ENCODE results near the gene DDX10. TPM values are rescaled to one million over a fixed set of nuclear protein-coding genes. Genes with fewer than 3 reads are reported as not detected.

Gene DDX10
- total and polyA plus RNA-seq, 2 experiments from 2014 or later = 32.4 to 37.8 TPM

GRCh38 chr11:108958368-108959104 lies 293.7 kb downstream of the DDX10 start:
- Histone ChIP-seq H3K79me2 (replicated peaks; ENCODE audit: insufficient read depth) (no peaks in the 10 kb centered on the region), H3K9me2 (ENCODE audit: insufficient read depth) (no peaks in the 10 kb centered on the region), H3F3A (replicated peaks; ENCODE audit: low read depth) (no peaks in the 10 kb centered on the region), H3K4me3 (no peak overlapping the region), H4K20me1 (replicated peaks; ENCODE audit: insufficient read depth) (no peaks in the 10 kb centered on the region), H2AFZ (no peak overlapping the region), H3K4me2 (no peak overlapping the region), H3K4me1 (ENCODE audit: insufficient read depth) (peaks cover 8% of the 10 kb centered on the region; the same call in 1 of the 2 replicates), H3K27me3 (ENCODE audit: insufficient read depth) (no peaks in the 10 kb centered on the region), H3K27ac (ENCODE audit: low read depth) (no peak overlapping the region), H3K36me3 (ENCODE audit: insufficient read depth) (no peaks in the 10 kb centered on the region)
- H3K36me3 Mint-ChIP-seq (ENCODE audit: low read depth) = no peaks in the 10 kb centered on the region
- H3K4me3 Mint-ChIP-seq = no peak overlapping the region
- 0 out of 2 replicates have a peak overlapping the region, but pooled peaks have one; percentile 26 for H3K27ac Mint-ChIP-seq
- DNase-seq (ENCODE audit: low spot score) = no peak
- no peak for TF ChIP-seq CREB1 (CRISPR knock-in tag; IDR thresholded peaks at IDR 0.05; ENCODE audit: low read depth)
- TF ChIP-seq, protein P1, sequence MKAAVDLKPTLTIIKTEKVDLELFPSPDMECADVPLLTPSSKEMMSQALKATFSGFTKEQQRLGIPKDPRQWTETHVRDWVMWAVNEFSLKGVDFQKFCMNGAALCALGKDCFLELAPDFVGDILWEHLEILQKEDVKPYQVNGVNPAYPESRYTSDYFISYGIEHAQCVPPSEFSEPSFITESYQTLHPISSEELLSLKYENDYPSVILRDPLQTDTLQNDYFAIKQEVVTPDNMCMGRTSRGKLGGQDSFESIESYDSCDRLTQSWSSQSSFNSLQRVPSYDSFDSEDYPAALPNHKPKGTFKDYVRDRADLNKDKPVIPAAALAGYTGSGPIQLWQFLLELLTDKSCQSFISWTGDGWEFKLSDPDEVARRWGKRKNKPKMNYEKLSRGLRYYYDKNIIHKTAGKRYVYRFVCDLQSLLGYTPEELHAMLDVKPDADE (IDR thresholded peaks at IDR 0.05) = no peak
- no peak for TF ChIP-seq JUNB (IDR thresholded peaks at IDR 0.05; ENCODE audit: unreplicated experiment)
- TF ChIP-seq ZNF331 (CRISPR knock-in tag; IDR thresholded peaks at IDR 0.05; ENCODE audit: low read depth) = no peak
- TF ChIP-seq POLR2AphosphoS5 (IDR thresholded peaks at IDR 0.05; ENCODE audit: low read depth) = no peak
- H3K4me1 Mint-ChIP-seq = peaks cover 29% of the 10 kb centered on the region
- H3K9me3 Mint-ChIP-seq = no peaks in the 10 kb centered on the region; the same call in 2 of the 3 replicates
- peaks cover 6% of the 10 kb centered on the region for H3K27me3 Mint-ChIP-seq (ENCODE audit: insufficient read depth, low read depth, poor library complexity)
- no peak for ATAC-seq

- ATAC-seq = no peak; the same call in 2 of the 3 replicates
Observed at GRCh38 chr11:108959105-108959761, 294.4 kb downstream of the DDX10 start.

More at GRCh38 chr11:108959105-108959761, 294.4 kb downstream of the DDX10 start:
- Mint-ChIP-seq H3K36me3 (ENCODE audit: low read depth) (no peaks in the 10 kb centered on the region), H3K27ac (0 out of 2 replicates have a peak overlapping the region, but pooled peaks have one; percentile 26), H3K27me3 (ENCODE audit: insufficient read depth, low read depth, poor library complexity) (peaks cover 6% of the 10 kb centered on the region), H3K9me3 (no peaks in the 10 kb centered on the region; the same call in 2 of the 3 replicates), H3K4me3 (no peak overlapping the region), H3K4me1 (peaks cover 29% of the 10 kb centered on the region)
- DNase-seq (ENCODE audit: low spot score) = no peak
- H3K27me3 ChIP-seq (ENCODE audit: insufficient read depth) = no peaks in the 10 kb centered on the region
- no peak overlapping the region for H3K4me2 ChIP-seq
- H3K4me3 ChIP-seq = no peak overlapping the region
- no peaks in the 10 kb centered on the region for H3K79me2 ChIP-seq (replicated peaks; ENCODE audit: insufficient read depth)
- H3K4me1 ChIP-seq (ENCODE audit: insufficient read depth) = peaks cover 8% of the 10 kb centered on the region; the same call in 1 of the 2 replicates
- no peaks in the 10 kb centered on the region for H3K9me2 ChIP-seq (ENCODE audit: insufficient read depth)
- no peak overlapping the region for H3K27ac ChIP-seq (ENCODE audit: low read depth)
- H3K36me3 ChIP-seq (ENCODE audit: insufficient read depth) = no peaks in the 10 kb centered on the region
- peak overlapping the region; percentile 88; the same call in 1 of the 2 replicates for H2AFZ ChIP-seq
- no peaks in the 10 kb centered on the region for H3F3A ChIP-seq (replicated peaks; ENCODE audit: low read depth)
- H4K20me1 ChIP-seq (replicated peaks; ENCODE audit: insufficient read depth) = no peaks in the 10 kb centered on the region
- TF ChIP-seq, protein P2, sequence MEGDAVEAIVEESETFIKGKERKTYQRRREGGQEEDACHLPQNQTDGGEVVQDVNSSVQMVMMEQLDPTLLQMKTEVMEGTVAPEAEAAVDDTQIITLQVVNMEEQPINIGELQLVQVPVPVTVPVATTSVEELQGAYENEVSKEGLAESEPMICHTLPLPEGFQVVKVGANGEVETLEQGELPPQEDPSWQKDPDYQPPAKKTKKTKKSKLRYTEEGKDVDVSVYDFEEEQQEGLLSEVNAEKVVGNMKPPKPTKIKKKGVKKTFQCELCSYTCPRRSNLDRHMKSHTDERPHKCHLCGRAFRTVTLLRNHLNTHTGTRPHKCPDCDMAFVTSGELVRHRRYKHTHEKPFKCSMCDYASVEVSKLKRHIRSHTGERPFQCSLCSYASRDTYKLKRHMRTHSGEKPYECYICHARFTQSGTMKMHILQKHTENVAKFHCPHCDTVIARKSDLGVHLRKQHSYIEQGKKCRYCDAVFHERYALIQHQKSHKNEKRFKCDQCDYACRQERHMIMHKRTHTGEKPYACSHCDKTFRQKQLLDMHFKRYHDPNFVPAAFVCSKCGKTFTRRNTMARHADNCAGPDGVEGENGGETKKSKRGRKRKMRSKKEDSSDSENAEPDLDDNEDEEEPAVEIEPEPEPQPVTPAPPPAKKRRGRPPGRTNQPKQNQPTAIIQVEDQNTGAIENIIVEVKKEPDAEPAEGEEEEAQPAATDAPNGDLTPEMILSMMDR (conservative IDR thresholded peaks at IDR 0.05; ENCODE audit: low read depth in 2 of 2) = peak in 1 of 2 experiments; percentile 38; a peak in 2 of 4 replicates
- no peak for TF ChIP-seq EZH2phosphoT487 (IDR thresholded peaks at IDR 0.05; ENCODE audit: unreplicated experiment)
